Measurements from ENCODE around the gene NEK5.
"Not testable (repeated sequence)": the region's sequence is repeated elsewhere in the genome, so short reads cannot be mapped to it uniquely, and the experiment has no call there.

The NEK5 gene

DNA sequence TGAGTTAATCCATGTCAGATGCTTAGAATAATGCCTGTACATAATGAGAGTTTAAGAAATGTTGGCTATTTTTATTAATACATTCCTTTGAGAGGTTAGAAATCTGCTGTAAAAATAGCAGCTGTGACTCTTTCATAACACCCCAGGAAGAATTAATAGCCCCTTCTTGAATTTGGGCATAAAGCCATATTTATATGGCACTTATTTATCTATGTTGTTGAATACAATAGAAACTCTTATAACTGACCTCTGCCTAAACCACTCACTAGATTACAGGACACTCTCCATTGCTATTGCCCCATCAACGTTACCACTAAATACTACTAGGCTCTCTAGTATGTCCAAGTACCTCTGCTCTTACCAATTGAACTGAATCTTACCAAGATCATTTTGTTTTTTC lies 16.3 kb downstream of the NEK5 start:
- TF ChIP-seq ZNF274 (IDR thresholded peaks at IDR 0.05; ENCODE audit: low read depth, low read length), result no peak
- H3K4me3 ChIP-seq (ENCODE audit: low read length), result no peak overlapping the region

DNA sequence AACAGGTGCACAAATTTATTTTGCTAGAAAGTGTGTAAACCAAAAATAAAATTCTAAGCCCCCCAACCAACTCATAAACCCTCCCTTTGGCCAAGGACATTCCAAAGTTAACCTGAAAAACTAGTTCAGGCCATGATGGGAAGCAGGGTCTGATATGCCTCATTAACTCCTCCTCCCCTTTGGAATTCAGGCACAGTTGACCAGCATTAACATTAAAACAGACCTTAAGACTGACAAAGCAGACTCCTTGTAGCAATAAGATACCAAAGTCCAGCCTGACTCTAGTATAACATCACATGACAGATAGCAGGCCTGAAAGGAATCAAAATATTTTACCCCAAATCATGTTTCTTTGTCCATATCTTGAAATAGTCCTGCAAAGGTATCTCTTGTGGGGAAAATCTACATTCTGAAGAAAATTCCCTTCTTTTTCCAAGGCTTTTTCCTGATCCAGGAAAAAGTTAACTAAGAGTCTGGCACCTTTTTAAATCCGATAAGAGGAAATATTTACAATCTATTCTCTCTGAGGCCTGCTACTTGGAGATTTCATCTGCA lies 19.7 kb downstream of the NEK5 start:
- H3K4me3 ChIP-seq (ENCODE audit: low read length), result no peak overlapping the region
- TF ChIP-seq ZNF274 (IDR thresholded peaks at IDR 0.05; ENCODE audit: low read depth, low read length), result no peak

DNA sequence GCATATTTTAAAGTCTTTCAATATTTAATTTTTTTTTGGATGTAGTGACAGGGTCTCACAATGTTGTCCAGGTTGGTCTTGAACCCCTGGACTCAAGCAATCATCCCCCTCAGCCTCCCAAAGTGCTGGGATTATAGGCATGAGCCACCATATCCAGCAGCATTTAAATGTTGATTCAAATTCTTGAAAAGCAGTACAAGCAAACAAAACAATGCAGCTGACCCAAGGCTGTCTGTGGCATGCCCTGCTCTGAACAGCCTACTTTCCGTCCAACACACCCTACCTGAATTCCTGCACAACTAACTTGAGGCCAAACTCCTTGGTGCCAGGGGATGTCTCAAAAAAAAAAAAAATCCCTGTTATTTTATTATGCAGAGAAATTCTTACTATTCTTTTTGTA lies 23.0 kb downstream of the NEK5 start:
- no peak for TF ChIP-seq ZNF274 (IDR thresholded peaks at IDR 0.05; ENCODE audit: low read depth, low read length)
- H3K4me3 ChIP-seq (ENCODE audit: low read length), result no peak overlapping the region

DNA sequence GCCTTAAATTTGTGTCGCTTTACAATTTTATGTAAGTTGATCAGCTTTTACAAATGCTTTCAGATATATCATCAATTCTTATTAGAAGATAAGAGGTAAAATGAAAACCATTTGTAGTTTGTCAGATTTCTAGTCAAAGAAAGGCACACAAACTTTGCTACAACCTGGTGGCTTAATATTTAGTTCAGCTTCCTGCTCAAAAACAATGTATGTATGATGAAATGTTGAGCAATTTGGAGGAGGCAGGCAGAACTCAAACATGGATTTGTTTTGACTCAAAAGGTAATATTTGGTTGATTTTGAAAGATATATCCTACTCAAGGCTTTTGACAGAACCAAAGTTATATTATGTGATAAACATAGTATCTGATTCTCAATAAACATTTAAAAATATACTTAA lies 24.2 kb downstream of the NEK5 start:
- no peak overlapping the region for H3K4me3 ChIP-seq (ENCODE audit: low read length)
- TF ChIP-seq ZNF274 (IDR thresholded peaks at IDR 0.05; ENCODE audit: low read depth, low read length), result no peak

DNA sequence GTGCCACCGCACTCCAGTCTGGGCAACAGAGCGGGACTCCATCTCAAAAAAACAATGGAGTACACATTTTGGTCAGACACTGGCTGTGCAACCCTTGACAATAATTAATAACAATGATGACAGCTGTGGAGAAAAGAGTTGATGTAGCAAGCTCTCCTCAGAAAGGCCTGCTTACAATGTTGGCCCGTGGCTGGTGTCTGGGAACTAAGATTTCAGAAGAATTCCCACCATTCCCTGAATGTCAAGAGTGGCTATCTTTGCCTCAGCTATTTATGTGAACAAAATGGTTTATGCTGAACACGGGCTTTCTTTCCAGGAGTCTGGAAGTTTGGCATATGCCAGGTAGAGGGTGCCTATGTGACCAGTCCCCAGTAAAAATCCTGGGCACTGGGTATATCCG lies 25.5 kb downstream of the NEK5 start:
- no peak overlapping the region for H3K4me3 ChIP-seq (ENCODE audit: low read length)
- no peak for TF ChIP-seq ZNF274 (IDR thresholded peaks at IDR 0.05; ENCODE audit: low read depth, low read length)

DNA sequence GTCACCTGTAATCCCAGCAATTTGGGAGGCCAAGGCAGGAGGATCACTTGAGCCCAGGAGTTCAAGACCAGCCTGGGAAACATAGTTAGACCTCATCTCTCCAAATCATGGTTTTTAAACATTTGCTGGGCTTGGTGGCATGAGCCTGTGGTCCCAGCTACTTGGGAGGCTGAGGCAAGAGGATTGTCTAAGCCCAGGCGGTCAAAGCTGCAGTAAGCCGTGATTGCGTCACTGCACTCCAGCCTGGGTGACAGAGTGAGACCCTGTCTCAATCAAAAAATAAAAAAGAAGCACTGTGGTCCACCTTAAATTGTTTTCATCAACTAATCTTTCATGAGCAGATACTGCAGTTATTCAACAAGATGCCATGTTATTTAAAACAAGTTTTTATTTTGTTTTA lies 26.4 kb downstream of the NEK5 start:
- H3K4me3 ChIP-seq (ENCODE audit: low read length), result not testable (repeated sequence)

DNA sequence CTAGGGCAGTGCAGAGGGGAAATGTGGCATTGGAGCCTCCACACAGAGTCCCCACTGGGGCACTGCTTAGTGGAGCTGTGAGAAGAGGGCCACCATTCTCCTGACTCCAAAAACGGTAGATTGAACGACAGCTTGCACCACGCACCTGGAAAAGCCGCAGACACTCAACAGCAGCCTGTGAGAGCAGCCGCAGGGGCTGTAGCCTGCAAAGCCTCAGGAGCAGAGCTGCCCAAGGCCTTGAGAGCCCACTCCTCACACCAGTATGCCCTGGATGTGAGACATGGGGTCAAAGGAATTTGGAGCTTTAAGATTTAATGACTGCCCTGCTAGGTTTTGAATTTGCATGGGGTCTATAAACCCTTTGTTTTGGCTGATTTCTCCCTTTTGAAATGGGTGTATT lies 31.7 kb downstream of the NEK5 start:
- no peak overlapping the region for H3K4me3 ChIP-seq (ENCODE audit: low read length)
- no peak for TF ChIP-seq ZNF274 (IDR thresholded peaks at IDR 0.05; ENCODE audit: low read depth, low read length)

DNA sequence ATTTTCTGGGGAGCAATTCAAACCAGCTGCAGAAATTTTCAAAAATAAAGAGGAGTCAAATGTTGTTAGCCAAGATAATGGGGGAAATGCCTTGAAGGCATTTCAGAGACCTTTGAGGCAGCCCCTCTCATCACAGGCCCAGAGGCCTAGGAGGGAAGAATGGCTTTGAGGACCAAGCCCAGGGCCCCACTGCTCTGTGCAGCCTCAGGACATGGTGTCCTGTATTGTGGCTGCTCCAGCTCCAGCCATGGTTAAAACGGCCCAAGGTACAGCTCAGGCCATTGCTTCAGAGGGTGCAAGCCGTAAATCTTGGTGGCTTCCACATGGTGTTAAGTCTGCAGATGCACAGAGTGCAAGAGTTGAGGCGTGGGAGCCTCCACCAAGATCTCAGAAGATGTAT lies 32.1 kb downstream of the NEK5 start:
- H3K4me3 ChIP-seq (ENCODE audit: low read length), result no peak overlapping the region
- TF ChIP-seq ZNF274 (IDR thresholded peaks at IDR 0.05; ENCODE audit: low read depth, low read length), result no peak

DNA sequence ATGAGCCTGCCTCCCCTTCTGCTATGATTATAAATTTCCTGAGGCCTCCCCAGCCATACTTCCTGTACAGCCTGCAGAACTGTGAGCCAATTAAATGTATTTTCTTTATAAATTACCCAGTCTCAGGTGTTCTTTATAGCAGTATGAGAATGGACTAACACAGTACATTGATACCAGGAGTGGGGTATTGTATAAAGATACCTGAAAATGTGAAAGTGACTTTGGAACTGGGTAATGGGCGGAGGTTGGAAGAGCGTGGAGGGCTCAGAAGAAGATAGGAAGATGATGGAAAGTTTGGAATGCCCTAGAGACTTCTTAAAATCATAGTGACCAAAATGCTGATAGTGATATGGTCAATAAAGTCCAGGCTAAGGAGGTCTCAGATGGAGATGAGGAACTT lies 32.8 kb downstream of the NEK5 start:
- H3K4me3 ChIP-seq (ENCODE audit: low read length), result no peak overlapping the region
- TF ChIP-seq ZNF274 (IDR thresholded peaks at IDR 0.05; ENCODE audit: low read depth, low read length), result no peak

DNA sequence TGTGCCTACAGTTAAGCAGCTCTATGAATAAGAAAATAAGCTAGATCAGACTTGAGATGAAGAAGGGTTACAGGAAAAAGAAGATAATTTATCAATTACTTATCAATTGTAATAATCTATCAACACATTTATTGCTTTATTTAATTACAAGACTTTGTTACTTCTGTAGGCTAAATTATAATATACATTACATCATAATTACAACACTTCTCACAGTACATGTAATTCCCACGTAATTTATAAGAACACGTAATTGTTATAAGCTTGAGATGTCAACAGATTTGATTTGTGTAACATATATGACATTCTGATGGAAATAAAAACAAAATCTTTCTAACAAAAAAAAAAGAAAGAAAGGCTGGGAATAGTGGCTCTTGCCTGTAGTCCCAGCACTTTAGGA lies 36.8 kb downstream of the NEK5 start:
- H3K4me3 ChIP-seq (ENCODE audit: low read length), result no peak overlapping the region
- TF ChIP-seq ZNF274 (IDR thresholded peaks at IDR 0.05; ENCODE audit: low read depth, low read length), result no peak

DNA sequence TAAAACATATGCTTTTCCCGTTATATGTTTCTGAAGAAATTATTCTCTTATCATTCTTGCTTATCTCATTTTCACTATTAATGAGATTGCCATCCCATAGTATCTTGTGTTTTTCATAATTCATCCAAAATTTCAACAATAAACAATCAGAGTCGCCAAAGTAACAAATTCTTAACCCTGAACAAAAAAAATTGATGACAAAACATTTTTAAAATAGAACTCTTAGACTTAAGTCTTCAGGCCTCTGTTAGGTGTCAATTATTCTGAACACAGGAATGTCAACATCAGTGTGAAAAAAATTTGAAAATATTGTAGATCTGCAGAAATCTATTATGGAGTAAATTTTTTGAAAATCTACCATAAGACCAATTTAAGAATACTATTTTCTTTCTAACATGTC lies 37.4 kb downstream of the NEK5 start:
- H3K4me3 ChIP-seq (ENCODE audit: low read length), result no peak overlapping the region
- TF ChIP-seq ZNF274 (IDR thresholded peaks at IDR 0.05; ENCODE audit: low read depth, low read length), result no peak

DNA sequence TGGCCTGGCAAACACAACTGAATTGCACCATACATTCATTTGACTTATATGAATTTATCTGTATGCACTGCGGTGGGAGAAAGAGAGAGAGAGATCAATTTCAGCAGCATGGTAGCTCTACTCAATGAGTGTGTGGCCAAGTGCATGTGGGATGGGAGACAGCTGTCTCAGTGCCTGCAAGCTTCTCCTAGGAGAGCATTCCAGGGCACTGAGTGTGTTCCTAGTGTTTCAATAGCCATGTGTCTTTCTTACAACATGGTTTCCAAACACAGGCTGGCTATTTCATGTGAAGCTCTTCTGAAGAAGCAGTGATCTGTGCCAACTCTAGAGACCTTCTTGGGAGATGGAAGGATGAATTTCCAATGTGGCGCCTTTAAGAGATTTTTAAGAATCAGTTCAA lies 43.5 kb downstream of the NEK5 start:
- no peak for TF ChIP-seq ZNF274 (IDR thresholded peaks at IDR 0.05; ENCODE audit: low read depth, low read length)
- H3K4me3 ChIP-seq (ENCODE audit: low read length), result no peak overlapping the region

DNA sequence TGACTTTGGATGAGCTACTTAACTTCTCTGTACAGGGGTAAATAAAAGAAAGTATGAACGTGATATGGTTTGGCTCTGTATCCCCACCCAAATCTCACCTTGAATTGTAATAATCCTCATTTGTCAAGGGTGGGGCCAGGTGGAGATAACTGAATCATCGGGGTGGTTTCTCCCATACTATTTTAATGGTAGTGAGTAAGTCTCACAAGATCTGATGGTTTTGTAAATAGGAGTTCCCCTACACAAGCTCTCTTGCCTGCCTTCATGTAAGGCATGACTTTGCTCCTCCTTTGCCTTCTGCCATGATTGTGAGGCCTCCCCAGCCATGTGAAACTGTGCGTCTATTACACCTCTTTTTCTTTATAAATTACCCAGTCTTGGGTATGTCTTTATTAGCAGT lies 43.9 kb downstream of the NEK5 start:
- H3K4me3 ChIP-seq (ENCODE audit: low read length), result not testable (repeated sequence)

DNA sequence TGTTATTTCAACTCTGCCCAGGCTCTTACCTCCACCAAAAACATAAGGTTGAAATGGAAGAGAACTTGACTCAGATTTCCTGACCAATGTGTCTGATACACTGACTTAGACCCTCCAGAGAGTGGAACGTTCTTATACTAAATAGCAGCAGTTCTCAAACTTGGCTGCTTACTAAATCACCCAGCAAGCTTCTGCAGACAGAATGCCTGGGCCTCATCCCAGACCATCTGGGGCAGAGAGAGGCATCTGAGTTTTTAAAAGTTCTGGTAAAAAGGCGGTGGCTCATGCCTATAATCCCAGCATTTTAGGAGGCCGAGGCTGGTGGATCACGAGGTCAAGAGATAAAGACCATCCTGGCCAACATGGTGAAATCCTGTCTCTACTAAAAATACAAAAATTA lies 46.3 kb downstream of the NEK5 start:
- no peak overlapping the region for H3K4me3 ChIP-seq (ENCODE audit: low read length)
- no peak for TF ChIP-seq ZNF274 (IDR thresholded peaks at IDR 0.05; ENCODE audit: low read depth, low read length)

DNA sequence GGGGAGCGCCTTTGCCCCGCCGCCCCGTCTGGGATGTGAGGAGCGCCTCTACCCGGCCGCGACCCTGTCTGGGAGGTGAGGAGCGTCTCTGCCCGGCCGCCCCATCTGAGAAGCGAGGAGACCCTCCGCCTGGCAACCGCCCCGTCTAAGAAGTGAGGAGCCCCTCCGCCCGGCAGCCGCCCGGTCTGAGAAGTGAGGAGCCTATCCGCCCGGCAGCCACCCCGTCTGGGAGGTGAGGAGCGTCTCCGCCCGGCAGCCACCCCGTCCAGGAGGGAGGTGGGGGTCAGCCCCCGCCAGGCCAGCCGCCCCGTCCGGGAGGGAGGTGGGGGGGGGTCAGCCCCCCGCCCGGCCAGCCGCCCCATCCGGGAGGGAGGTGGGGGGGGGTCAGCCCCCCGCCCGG lies 49.0 kb downstream of the NEK5 start:
- H3K4me3 ChIP-seq (ENCODE audit: low read length), result not testable (repeated sequence)

DNA sequence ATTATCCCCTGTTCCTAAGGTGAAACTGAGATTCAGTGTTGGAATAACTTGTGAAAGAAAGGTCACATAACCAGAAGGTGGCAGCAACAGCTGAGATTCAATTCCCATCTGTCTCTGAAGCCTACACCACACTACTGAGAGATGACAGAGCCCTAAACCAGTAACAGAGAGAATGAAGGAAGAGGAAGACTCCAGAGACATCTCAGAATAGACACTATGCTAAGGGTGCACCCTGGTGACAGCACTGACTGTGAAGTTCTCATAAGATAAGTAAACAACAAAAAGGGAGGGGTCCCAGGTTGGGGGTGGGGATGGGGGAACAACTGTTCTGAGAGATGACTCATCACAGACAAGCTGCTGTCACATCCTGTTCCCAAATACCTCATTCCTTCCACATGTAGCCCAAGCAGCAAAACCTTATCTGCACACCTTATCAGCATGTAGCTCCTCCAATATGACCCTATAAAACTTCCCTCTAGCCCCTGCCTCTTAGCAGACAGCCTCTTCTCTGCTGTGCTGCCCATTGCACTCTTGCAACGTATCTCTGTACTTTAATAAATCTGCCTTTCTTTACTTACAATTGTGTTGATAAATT lies 57.8 kb downstream of the NEK5 start:
- no peak for TF ChIP-seq ZNF274 (IDR thresholded peaks at IDR 0.05; ENCODE audit: low read depth, low read length)
- H3K4me3 ChIP-seq (ENCODE audit: low read length), result no peak overlapping the region
